NT2/D1 (cell line): ENCODE measurements around the gene ZNF862.

ENCODE experiments used
- SUZ12 ChIP-seq: IDR thresholded peaks from 2 replicates; pipeline ENCODE4 v1.6.1; 2011; ENCODE audit not compliant: insufficient read length, insufficient read depth; ENCODE audit errors: extremely low read depth
- YY1 ChIP-seq: IDR thresholded peaks from 2 replicates; pipeline ENCODE4 v1.6.1; 2011; ENCODE audit not compliant: insufficient read length, insufficient read depth

DNA sequence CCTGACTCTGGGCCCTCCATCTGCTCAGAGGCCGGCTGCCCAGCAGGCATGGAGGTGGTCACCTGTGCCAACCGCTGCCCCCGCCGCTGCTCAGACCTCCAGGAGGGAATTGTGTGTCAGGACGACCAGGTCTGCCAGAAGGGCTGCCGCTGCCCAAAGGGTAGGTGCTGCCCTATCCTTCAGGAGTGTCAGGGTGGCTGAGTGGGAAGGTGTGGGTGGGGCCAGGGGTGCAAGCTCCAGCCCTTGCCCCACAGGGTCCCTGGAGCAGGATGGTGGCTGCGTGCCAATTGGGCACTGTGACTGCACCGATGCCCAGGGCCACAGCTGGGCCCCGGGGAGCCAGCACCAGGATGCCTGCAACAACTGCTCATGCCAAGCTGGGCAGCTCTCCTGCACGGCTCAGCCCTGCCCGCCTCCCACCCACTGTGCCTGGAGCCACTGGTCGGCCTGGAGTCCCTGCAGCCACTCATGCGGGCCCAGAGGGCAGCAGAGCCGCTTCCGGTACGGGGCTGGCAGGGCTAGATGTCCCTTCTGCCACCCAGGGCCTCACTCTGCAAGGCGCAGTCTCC, 17.5 kb upstream of the ZNF862 start:
- TF ChIP-seq YY1 (no peak), SUZ12 (no peak)
